GM12891 (cell line): ENCODE measurements around the gene EYA2.
"Not testable (repeated sequence)": the region's sequence is repeated elsewhere in the genome, so short reads cannot be mapped to it uniquely, and the experiment has no call there.

Experiments used
- POLR2A ChIP-seq: IDR thresholded peaks from 2 replicates; pipeline ENCODE4 v1.6.1; 2011; ENCODE audit warnings: low read depth, low read length, control low read depth
- TAF1 ChIP-seq: IDR thresholded peaks from 2 replicates; pipeline ENCODE4 v1.6.1; 2011; ENCODE audit warnings: low read depth, low read length, control low read depth

- not testable (repeated sequence) for TF ChIP-seq POLR2A, TAF1
These were observed 310.1 kb downstream of the EYA2 start for GRCh38 chr20:47204850-47205122.
